Measurements from ENCODE around the gene CA5A.
"Not testable (repeated sequence)": the region's sequence is repeated elsewhere in the genome, so short reads cannot be mapped to it uniquely, and the experiment has no call there.

GRCh38 chr16:87904963-87905362 is 31.4 kb downstream of the CA5A start:
- not testable (repeated sequence) for TF ChIP-seq EZH2 (IDR thresholded peaks at IDR 0.05; ENCODE audit: borderline replicate concordance, low read depth, low read length, severe bottlenecking); CTCF (IDR thresholded peaks at IDR 0.05; ENCODE audit: borderline replicate concordance, extremely low read depth, low read length, poor library complexity, severe bottlenecking)

Measured in DND-41 (cell line).